PFSK-1 (cell line): ENCODE data around the gene KMT2E.

Experiments
- FOXP2 ChIP-seq: optimal IDR thresholded peaks from 2 replicates; pipeline ENCODE3; 2011; ENCODE audit warnings: borderline replicate concordance, control low read depth, inconsistent platforms; ENCODE audit not compliant: insufficient read depth; ENCODE audit errors: extremely low read length, extremely low read depth
- POLR2AphosphoS5 ChIP-seq: IDR thresholded peaks from 2 replicates; pipeline ENCODE4 v1.6.1; 2012; ENCODE audit warnings: low read depth, mild to moderate bottlenecking, control low read depth, low read length, moderate library complexity
- SIN3A ChIP-seq: IDR thresholded peaks from 2 replicates; pipeline ENCODE4 v1.6.1; 2012; ENCODE audit warnings: mild to moderate bottlenecking, low read length, moderate library complexity, borderline replicate concordance; ENCODE audit not compliant: insufficient read depth
- TAF1 ChIP-seq: IDR thresholded peaks from 2 replicates; pipeline ENCODE4 v1.6.1; 2012; ENCODE audit warnings: low read length, control low read depth, borderline replicate concordance; ENCODE audit not compliant: insufficient read depth
- TF ChIP-seq, protein P1 (sequence below), 2 experiments: IDR thresholded peaks; 2 replicates each; pipeline versions ENCODE4 v1.6.1 to v1.8.0; 2011 to 2012; ENCODE audit warnings: low read depth in 2 of 2, low read length in 2 of 2, control low read depth in 1 of 2, inconsistent platforms in 1 of 2, mild to moderate bottlenecking in 1 of 2, moderate library complexity in 1 of 2; ENCODE audit not compliant: insufficient read depth in 1 of 2

KMT2E gene

DNA sequence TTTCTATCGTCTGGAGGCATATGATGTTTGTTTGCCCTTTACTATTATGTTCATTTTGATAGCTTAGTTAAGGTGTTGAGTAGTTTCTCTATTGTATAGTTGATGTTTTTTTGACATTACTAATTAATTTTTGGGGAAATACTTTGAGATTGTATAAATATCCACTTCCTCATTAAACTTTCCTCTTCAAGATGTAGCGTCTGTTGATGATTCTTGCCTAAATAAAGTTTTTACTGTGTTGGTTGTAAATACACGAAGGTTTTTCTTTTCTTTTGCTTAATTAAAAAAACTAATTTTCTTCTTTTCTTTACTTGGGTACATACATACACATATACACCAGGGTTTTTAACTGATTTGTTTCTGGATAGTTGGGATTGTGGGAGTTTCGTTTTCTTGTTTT lies 8.5 kb downstream of the KMT2E start:
- TF ChIP-seq POLR2AphosphoS5 (no peak), TAF1 (no peak), SIN3A (no peak), FOXP2 (no peak)
- TF ChIP-seq, protein P1, sequence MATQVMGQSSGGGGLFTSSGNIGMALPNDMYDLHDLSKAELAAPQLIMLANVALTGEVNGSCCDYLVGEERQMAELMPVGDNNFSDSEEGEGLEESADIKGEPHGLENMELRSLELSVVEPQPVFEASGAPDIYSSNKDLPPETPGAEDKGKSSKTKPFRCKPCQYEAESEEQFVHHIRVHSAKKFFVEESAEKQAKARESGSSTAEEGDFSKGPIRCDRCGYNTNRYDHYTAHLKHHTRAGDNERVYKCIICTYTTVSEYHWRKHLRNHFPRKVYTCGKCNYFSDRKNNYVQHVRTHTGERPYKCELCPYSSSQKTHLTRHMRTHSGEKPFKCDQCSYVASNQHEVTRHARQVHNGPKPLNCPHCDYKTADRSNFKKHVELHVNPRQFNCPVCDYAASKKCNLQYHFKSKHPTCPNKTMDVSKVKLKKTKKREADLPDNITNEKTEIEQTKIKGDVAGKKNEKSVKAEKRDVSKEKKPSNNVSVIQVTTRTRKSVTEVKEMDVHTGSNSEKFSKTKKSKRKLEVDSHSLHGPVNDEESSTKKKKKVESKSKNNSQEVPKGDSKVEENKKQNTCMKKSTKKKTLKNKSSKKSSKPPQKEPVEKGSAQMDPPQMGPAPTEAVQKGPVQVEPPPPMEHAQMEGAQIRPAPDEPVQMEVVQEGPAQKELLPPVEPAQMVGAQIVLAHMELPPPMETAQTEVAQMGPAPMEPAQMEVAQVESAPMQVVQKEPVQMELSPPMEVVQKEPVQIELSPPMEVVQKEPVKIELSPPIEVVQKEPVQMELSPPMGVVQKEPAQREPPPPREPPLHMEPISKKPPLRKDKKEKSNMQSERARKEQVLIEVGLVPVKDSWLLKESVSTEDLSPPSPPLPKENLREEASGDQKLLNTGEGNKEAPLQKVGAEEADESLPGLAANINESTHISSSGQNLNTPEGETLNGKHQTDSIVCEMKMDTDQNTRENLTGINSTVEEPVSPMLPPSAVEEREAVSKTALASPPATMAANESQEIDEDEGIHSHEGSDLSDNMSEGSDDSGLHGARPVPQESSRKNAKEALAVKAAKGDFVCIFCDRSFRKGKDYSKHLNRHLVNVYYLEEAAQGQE (IDR thresholded peaks at IDR 0.05; ENCODE audit: insufficient read depth in 1 of 2, low read depth in 2 of 2, low read length in 2 of 2) = no peak

DNA sequence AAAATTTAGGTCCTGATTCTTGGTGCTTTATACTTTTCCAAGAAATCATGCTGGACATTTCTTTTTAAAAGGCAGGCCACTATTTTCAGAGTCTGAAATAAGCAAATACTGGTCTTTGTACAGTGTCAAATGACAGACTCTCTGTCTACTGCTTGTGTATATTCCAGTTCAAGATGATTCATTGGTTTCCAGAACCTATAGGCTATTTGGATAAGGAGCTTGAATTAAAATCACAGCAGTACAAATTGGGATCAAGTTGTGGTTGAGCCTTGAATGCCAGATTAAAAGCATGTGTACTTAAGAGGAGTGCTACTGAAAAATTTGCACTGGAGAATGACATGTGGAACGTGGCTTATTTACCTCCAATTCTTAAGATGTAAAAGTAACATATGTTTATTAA lies 10.7 kb downstream of the KMT2E start:
- TF ChIP-seq SIN3A (no peak), TAF1 (no peak), FOXP2 (no peak), POLR2AphosphoS5 (no peak)
- TF ChIP-seq, protein P1 (IDR thresholded peaks at IDR 0.05; ENCODE audit: insufficient read depth in 1 of 2, low read depth in 2 of 2, low read length in 2 of 2) = no peak

DNA sequence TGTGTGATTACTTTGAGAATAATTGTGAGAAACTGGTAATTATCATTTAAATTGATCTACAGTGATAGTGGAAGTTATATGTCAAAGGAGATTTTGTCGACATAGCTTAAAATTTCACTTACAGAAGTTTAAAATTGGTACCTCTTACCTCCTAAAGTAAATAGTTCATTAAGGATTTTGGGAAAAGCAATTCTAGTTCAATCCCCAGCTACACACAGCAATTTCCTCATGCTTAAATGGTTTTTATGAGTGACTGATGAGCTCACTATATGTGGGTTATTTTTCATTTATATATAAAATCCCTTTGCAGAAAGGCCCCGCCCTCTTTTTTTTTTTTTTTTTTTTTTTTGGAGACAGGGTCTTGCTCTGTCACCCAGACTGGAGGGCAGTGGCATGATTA lies 12.7 kb downstream of the KMT2E start:
- TF ChIP-seq FOXP2 = no peak
- TF ChIP-seq, protein P1 (IDR thresholded peaks at IDR 0.05; ENCODE audit: insufficient read depth in 1 of 2, low read depth in 2 of 2, low read length in 2 of 2) = no peak
- TF ChIP-seq SIN3A = no peak
- no peak for TF ChIP-seq POLR2AphosphoS5
- TF ChIP-seq TAF1 = no peak

DNA sequence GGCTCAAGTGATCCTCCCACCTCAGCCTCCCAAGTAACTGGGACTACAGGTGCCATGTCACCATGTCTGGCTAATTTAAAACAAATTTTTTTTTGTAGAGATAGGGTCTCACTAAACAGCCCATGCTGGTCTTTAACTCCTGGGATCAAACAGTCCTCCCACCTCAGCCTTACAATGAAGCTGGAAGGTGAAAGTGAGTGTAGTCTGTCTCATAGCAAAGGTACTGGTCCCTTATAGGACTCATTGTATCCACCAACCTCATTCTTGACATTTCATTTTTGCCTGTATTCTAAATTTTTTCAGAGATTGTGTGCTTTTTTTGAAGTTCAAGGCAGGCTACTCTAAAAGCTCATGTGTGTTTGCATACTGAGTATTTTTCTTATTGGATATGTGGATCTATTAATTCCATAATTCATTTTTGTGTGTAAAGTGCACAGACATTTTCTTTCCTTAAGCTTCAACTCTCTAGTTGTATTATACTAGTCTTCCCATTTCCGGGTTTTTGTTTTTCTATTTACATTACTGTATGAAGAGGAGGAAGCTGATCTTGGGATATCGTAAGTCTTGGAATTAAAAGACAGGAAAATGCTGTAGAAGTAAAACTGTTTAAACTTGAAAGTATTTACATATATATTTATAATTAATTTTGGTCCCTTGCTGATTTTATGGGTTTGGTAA lies 13.3 kb downstream of the KMT2E start:
- TF ChIP-seq, protein P1 (IDR thresholded peaks at IDR 0.05; ENCODE audit: insufficient read depth in 1 of 2, low read depth in 2 of 2, low read length in 2 of 2) = no peak
- no peak for TF ChIP-seq TAF1
- no peak for TF ChIP-seq POLR2AphosphoS5
- no peak for TF ChIP-seq FOXP2
- TF ChIP-seq SIN3A = no peak

DNA sequence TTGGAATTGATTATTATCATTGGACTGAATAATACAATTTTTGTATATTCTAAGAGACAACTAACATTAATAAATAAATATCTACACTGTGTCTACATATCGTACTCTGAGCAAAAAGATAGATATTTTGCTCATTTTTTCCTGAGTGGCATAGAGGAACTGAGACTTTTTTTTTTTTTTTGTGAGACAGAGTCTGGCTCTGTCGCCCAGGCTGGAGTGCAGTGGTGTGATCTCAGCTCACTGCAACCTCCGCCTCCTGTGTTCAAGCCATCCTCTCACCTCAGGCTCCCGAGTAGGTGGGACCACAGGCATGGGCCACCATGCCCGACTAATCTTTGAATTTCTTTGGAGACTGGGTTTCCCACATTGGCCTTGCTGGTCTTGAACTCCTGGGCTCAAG lies 14.0 kb downstream of the KMT2E start:
- TF ChIP-seq, protein P1 (IDR thresholded peaks at IDR 0.05; ENCODE audit: insufficient read depth in 1 of 2, low read depth in 2 of 2, low read length in 2 of 2) = no peak
- TF ChIP-seq SIN3A (no peak), FOXP2 (no peak), POLR2AphosphoS5 (no peak), TAF1 (no peak)
